Endothelial cell of umbilical vein (primary cell): ENCODE data around the gene AGA. TPM values are rescaled to one million over a fixed set of nuclear protein-coding genes. Genes with fewer than 3 reads are reported as not detected.

Experiments used
- BruUV-seq: library from RNA; stranded (reverse); fragments of 400-500 nt; replicated peaks from 2 replicates; lab custom pipeline; 2021; lab: Mats Ljungman, UMichigan
- CTCF ChIA-PET: fragments of 300-600, 350-600 bp; sonication (Branson Sonifier 250); formaldehyde crosslinking; loops from one replicate; lab custom pipeline; 2021; ENCODE audit warnings: antibody characterized with exemption, inconsistent platforms; lab: Charles Lee
- POLR2A ChIA-PET: fragments of 300-600, 350-600 bp; sonication (Branson Sonifier 250); formaldehyde crosslinking; loops from one replicate; lab custom pipeline; 2021; ENCODE audit warnings: antibody characterized with exemption, inconsistent platforms; lab: Charles Lee
- DNase-seq: peaks from one replicate; pipeline ENCODE4 v3.0.0-alpha.2; 2011; ENCODE audit warnings: low read depth, low spot score
- FAIRE-seq: peaks from 2 replicates; lab custom pipeline; 2011; peaks lifted over from hg19 to GRCh38; lab: Jason Lieb, UNC
- H2AFZ ChIP-seq: 2 replicates; pipeline ENCODE4 v1.6.0; 2012; ENCODE audit warnings: low read depth, low read length, control low read depth, inconsistent platforms
- H3K27ac ChIP-seq: 2 replicates; pipeline ENCODE4 v1.5.1; 2011; ENCODE audit warnings: low read depth, mild to moderate bottlenecking, control low read depth, low read length, moderate library complexity; ENCODE audit not compliant: insufficient read depth
- H3K27me3 ChIP-seq, 2 experiments: 2 replicates each; pipeline versions ENCODE4 v1.6.0 to v1.6.1; 2011; ENCODE audit warnings: low read length in 2 of 2, mixed read lengths in 1 of 2; ENCODE audit not compliant: control insufficient read depth in 2 of 2, insufficient read depth in 2 of 2
- H3K36me3 ChIP-seq, 2 experiments: 2 replicates in 1 of 2; 3 replicates in 1 of 2; pipeline ENCODE4 v1.5.1; 2011; ENCODE audit warnings: low read length in 2 of 2, mild to moderate bottlenecking in 1 of 2, moderate library complexity in 1 of 2; ENCODE audit not compliant: control insufficient read depth in 2 of 2, insufficient read depth in 2 of 2; ENCODE audit errors: extremely low read depth in 1 of 2
- H3K4me1 ChIP-seq: 3 replicates; pipeline ENCODE4 v1.5.1; 2011; ENCODE audit warnings: mild to moderate bottlenecking, low read length; ENCODE audit not compliant: control insufficient read depth, insufficient read depth; ENCODE audit errors: extremely low read depth
- H3K4me2 ChIP-seq: 2 replicates; pipeline ENCODE4 v1.6.1; 2011; ENCODE audit warnings: low read length, control low read depth, mixed read lengths; ENCODE audit not compliant: insufficient read depth
- H3K4me3 ChIP-seq, 3 experiments: fragments of 200-600 bp in 1 of 3; sonication (generic), shearing (Covaris generic) in 1 of 3; replicated peaks in 1 of 3; 2 replicates each; pipeline ENCODE4 v1.5.1; 2011 to 2016; ENCODE audit warnings: control low read depth in 3 of 3, low read length in 3 of 3, mild to moderate bottlenecking in 2 of 3, inconsistent platforms in 1 of 3, low read depth in 1 of 3, moderate library complexity in 1 of 3; ENCODE audit not compliant: insufficient read depth in 1 of 3
- H3K79me2 ChIP-seq: 2 replicates; pipeline ENCODE4 v1.6.0; 2012; ENCODE audit warnings: low read length, inconsistent platforms; ENCODE audit not compliant: control insufficient read depth, insufficient read depth
- H3K9ac ChIP-seq: replicated peaks from 2 replicates; pipeline ENCODE3; 2011; ENCODE audit warnings: low read length, control low read depth; ENCODE audit not compliant: insufficient read depth; ENCODE audit errors: extremely low read depth
- H3K9me1 ChIP-seq: replicated peaks from 3 replicates; pipeline ENCODE4 v1.6.0; 2011; ENCODE audit warnings: mild to moderate bottlenecking, low read length; ENCODE audit not compliant: control insufficient read depth, insufficient read depth; ENCODE audit errors: extremely low read depth
- H3K9me3 ChIP-seq: replicated peaks from 2 replicates; pipeline ENCODE4 v1.5.1; 2012; ENCODE audit warnings: low read length, inconsistent platforms; ENCODE audit not compliant: control insufficient read depth, insufficient read depth
- H4K20me1 ChIP-seq: replicated peaks from 2 replicates; pipeline ENCODE3; 2011; ENCODE audit warnings: mild to moderate bottlenecking, low read length; ENCODE audit not compliant: control insufficient read depth, insufficient read depth; ENCODE audit errors: extremely low read depth
- EZH2 ChIP-seq: IDR thresholded peaks from 2 replicates; pipeline ENCODE4 v1.6.1; 2012; ENCODE audit warnings: borderline replicate concordance, low read depth, mild to moderate bottlenecking, moderate library complexity, low read length, inconsistent platforms; ENCODE audit not compliant: severe bottlenecking
- FOS ChIP-seq: IDR thresholded peaks from 2 replicates; pipeline ENCODE4 v1.6.1; 2011; ENCODE audit warnings: mild to moderate bottlenecking, low read length, moderate library complexity, borderline replicate concordance; ENCODE audit not compliant: insufficient read depth
- GATA2 ChIP-seq: IDR thresholded peaks from 2 replicates; pipeline ENCODE4 v1.7.0; 2011; ENCODE audit warnings: low read depth, mild to moderate bottlenecking, moderate library complexity, mixed read lengths, low read length; ENCODE audit not compliant: insufficient read length, insufficient read depth
- JUN ChIP-seq: IDR thresholded peaks from 2 replicates; pipeline ENCODE4 v1.6.1; 2011; ENCODE audit warnings: borderline replicate concordance, low read depth; ENCODE audit not compliant: insufficient read length, insufficient read depth
- MYC ChIP-seq: IDR thresholded peaks from one replicate; pipeline ENCODE4 v1.6.1; 2011; ENCODE audit warnings: mild to moderate bottlenecking, low read depth, low read length
- POLR2A ChIP-seq: IDR thresholded peaks from 2 replicates; pipeline ENCODE4 v1.6.1; 2012; ENCODE audit warnings: low read depth, mild to moderate bottlenecking, control low read depth, low read length
- POLR2AphosphoS5 ChIP-seq: IDR thresholded peaks from 2 replicates; pipeline ENCODE4 v1.6.1; 2012; ENCODE audit warnings: low read depth, mild to moderate bottlenecking, control low read depth, low read length, moderate library complexity; ENCODE audit not compliant: insufficient read depth
- dilution Hi-C: fragments of 300-500 bp; cut with MboI; formaldehyde crosslinking; loops from one replicate; pipeline ENCODE4 v1.15.0; 2019; ENCODE audit warnings: low sequenced_read_pairs; ENCODE audit not compliant: extremely low pct_ligation_motif_present
- intact Hi-C: fragments of 100-400 bp; cut with micrococcal nuclease; formaldehyde crosslinking; loops from one replicate; pipeline ENCODE4 v1.10.0; 2022
- polyA plus RNA-seq, 4 experiments: library from polyadenylated mRNA; depleted of rRNA in 3 of 4; stranded (reverse) in 3 of 4; unstranded in 1 of 4; fragments of >200 nt; gene quantifications; 2 replicates each; pipeline versions ENCODE4 v1.2.1 to v1.2.3, GENCODE V29; 2011 to 2012; ENCODE audit warnings: missing spikeins in 1 of 4
- total RNA-seq: library from RNA; stranded (reverse); gene quantifications from 2 replicates; pipeline ENCODE4 v1.2.3, GENCODE V29; 2021
- TF ChIP-seq, protein P1 (sequence below), 2 donors: IDR thresholded peaks; 1 replicate in 1 of 2; 2 replicates in 1 of 2; pipeline ENCODE4 v1.5.1; 2011; ENCODE audit warnings: low read length in 2 of 2, mild to moderate bottlenecking in 2 of 2, moderate library complexity in 2 of 2, control low read depth in 1 of 2, inconsistent platforms in 1 of 2, low read depth in 1 of 2; ENCODE audit not compliant: insufficient read depth in 1 of 2; ENCODE audit errors: extremely low read depth in 1 of 2
- TF ChIP-seq, protein P2 (sequence below): IDR thresholded peaks from 2 replicates; pipeline ENCODE4 v1.6.1; 2011; ENCODE audit not compliant: insufficient read depth, insufficient read length

Gene AGA
- total and polyA plus RNA-seq, 2 donors (not counting 3 experiments of a cell fraction or from before 2014, with no cell fraction given) = 14.1 to 16.9 TPM

DNA sequence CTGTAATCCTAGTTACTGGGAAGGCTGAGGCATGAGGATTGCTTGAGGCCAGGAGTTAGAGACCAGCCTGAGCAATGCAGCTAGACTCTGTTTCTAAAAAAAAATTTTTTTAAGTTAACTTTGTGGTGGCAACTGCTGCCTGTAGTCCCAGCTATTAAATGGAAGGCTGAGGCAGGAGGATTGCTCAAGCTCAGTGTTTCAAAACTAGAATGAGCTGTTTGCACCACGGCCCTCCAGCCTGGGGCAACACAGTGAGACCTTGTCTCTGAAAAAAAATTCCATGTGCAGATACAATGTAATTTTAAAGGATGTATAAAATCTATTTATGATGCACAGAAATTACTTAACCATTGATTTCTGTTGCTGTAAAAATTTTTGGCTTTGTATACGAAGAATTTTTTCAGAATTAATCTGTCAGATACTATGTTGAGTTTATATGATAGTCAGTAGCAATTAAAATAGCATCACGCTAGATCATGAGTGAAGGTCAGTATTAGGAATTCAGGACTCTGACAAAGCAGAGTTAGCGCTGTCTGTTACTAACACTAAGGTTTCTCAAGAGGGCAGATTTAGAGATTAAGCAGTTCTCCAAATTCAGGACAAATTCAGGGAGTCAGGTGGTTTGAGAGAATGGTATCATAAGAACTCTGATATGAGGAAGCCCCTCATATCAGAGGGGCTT is 8.3 kb upstream of the AGA start:
- H3K9me1 ChIP-seq = no peaks in the 10 kb centered on the region
- dilution Hi-C loops = no loop called here
- POLR2A ChIA-PET = interaction anchor here (1.0 kb wide), 1 partner anchor 8 kb away, joined by 5 read pairs; the partner anchor contains the start of gene AGA
- H4K20me1 ChIP-seq = no peaks in the 10 kb centered on the region
- no TSS peak for BruUV-seq
- DNase-seq = no peak
- no peak overlapping the region for H2AFZ ChIP-seq
- no peaks in the 10 kb centered on the region for H3K9me3 ChIP-seq
- no peaks in the 10 kb centered on the region for H3K4me1 ChIP-seq
- CTCF ChIA-PET = interaction anchor here (2.0 kb wide), 1 partner anchor 12 kb away, joined by 5 read pairs; no protein-coding TSS in a partner anchor
- H3K4me2 ChIP-seq = no peak overlapping the region
- TF ChIP-seq JUN = no peak
- no peak for TF ChIP-seq POLR2AphosphoS5
- TF ChIP-seq, protein P1, sequence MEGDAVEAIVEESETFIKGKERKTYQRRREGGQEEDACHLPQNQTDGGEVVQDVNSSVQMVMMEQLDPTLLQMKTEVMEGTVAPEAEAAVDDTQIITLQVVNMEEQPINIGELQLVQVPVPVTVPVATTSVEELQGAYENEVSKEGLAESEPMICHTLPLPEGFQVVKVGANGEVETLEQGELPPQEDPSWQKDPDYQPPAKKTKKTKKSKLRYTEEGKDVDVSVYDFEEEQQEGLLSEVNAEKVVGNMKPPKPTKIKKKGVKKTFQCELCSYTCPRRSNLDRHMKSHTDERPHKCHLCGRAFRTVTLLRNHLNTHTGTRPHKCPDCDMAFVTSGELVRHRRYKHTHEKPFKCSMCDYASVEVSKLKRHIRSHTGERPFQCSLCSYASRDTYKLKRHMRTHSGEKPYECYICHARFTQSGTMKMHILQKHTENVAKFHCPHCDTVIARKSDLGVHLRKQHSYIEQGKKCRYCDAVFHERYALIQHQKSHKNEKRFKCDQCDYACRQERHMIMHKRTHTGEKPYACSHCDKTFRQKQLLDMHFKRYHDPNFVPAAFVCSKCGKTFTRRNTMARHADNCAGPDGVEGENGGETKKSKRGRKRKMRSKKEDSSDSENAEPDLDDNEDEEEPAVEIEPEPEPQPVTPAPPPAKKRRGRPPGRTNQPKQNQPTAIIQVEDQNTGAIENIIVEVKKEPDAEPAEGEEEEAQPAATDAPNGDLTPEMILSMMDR (IDR thresholded peaks at IDR 0.05; ENCODE audit: extremely low read depth in 1 of 2, insufficient read depth in 1 of 2, low read depth in 1 of 2, low read length in 2 of 2) = no peak
- TF ChIP-seq EZH2 = no peak
- TF ChIP-seq GATA2 = no peak
- TF ChIP-seq POLR2A = no peak
- no peak for TF ChIP-seq MYC
- no peak for TF ChIP-seq FOS
- TF ChIP-seq, protein P2, sequence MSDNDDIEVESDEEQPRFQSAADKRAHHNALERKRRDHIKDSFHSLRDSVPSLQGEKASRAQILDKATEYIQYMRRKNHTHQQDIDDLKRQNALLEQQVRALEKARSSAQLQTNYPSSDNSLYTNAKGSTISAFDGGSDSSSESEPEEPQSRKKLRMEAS = no peak
- H3K4me3 ChIP-seq = no peak overlapping the region
- no peak overlapping the region for H3K27ac ChIP-seq
- no peak for FAIRE-seq
- H3K27me3 ChIP-seq = no peaks in the 10 kb centered on the region
- H3K9ac ChIP-seq = no peak overlapping the region
- intact Hi-C loops = no loop called here
- H3K36me3 ChIP-seq = no peaks in the 10 kb centered on the region
- no peaks in the 10 kb centered on the region for H3K79me2 ChIP-seq
